Lung (tissue), 12 donors: ENCODE measurements around the gene EML3. TPM values are rescaled to one million over a fixed set of nuclear protein-coding genes. Genes with fewer than 3 reads are reported as not detected.
A peak's percentile ranks its signal among the peaks of the same experiment; 100 is the strongest.

ENCODE experiments used
- ATAC-seq: fragments of 200-7000 bp; cut with Tn5 transposase; one replicate; pipeline ENCODE4 v1.9.1; 2020; ENCODE audit warnings: moderate number of reproducible peaks; ENCODE audit not compliant: insufficient read depth, low FRiP score
- DNase-seq, 3 donors: peaks; one replicate each; pipeline ENCODE4 v3.0.0-alpha.2; 2013 to 2017
- H3K27ac ChIP-seq, 2 donors: one replicate each; pipeline ENCODE4 v1.5.1; 2013; ENCODE audit warnings: mild to moderate bottlenecking in 2 of 2, moderate library complexity in 2 of 2, control low read depth in 1 of 2, inconsistent platforms in 1 of 2, low read depth in 1 of 2, low read length in 1 of 2
- H3K27me3 ChIP-seq, 3 donors: one replicate each; pipeline ENCODE4 v1.5.1; 2013; ENCODE audit warnings: low read length in 2 of 3; ENCODE audit not compliant: control insufficient read depth in 3 of 3, insufficient read depth in 3 of 3
- H3K36me3 ChIP-seq, 4 donors: one replicate each; pipeline ENCODE4 v1.5.1; 2013; ENCODE audit warnings: low read length in 4 of 4, mild to moderate bottlenecking in 1 of 4, moderate library complexity in 1 of 4; ENCODE audit not compliant: control insufficient read depth in 4 of 4, insufficient read depth in 4 of 4
- H3K4me1 ChIP-seq, 5 donors: one replicate each; pipeline ENCODE4 v1.5.1; 2013; ENCODE audit warnings: low read length in 5 of 5, mild to moderate bottlenecking in 2 of 5, moderate library complexity in 1 of 5; ENCODE audit not compliant: control insufficient read depth in 5 of 5, insufficient read depth in 5 of 5
- H3K4me3 ChIP-seq: one replicate; pipeline ENCODE4 v1.5.1; 2013; ENCODE audit warnings: mild to moderate bottlenecking, control low read depth, moderate library complexity
- H3K9ac ChIP-seq, 2 donors: one replicate each; pipeline ENCODE4 v1.5.1; 2013; ENCODE audit warnings: low read length in 2 of 2, control low read depth in 1 of 2; ENCODE audit not compliant: insufficient read depth in 1 of 2
- H3K9me3 ChIP-seq, 4 donors: one replicate each; pipeline ENCODE4 v1.5.1; 2013; ENCODE audit warnings: low read length in 3 of 4, mild to moderate bottlenecking in 1 of 4, moderate library complexity in 1 of 4; ENCODE audit not compliant: control insufficient read depth in 4 of 4, insufficient read depth in 3 of 4
- CTCF ChIP-seq: IDR thresholded peaks from 2 replicates; pipeline ENCODE4 v1.5.1; 2012; ENCODE audit warnings: mild to moderate bottlenecking; ENCODE audit errors: control extremely low read depth, extremely low read depth
- WGBS, 2 donors: extraction: QIAGEN DNeasy Blood & Tissue Kit; methylation state at CpG; one replicate each; pipeline ENCODE4 v1.1.7; 2013; 5-methylcytosine and 5-hydroxymethylcytosine counted together
- polyA plus RNA-seq, 2 donors: library from polyadenylated mRNA; stranded (reverse); fragments of 200-250 nt; gene quantifications; one replicate each; pipeline ENCODE4 v1.2.1, GENCODE V29; 2013
- total RNA-seq, 2 donors: library from RNA; depleted of rRNA in 1 of 2; stranded (reverse); fragments of >200 nt in 1 of 2; gene quantifications; one replicate each; pipeline ENCODE4 v1.2.1, GENCODE V29; 2014 to 2021
- donor health status: control.
- donor health status: control.
- donor health status: Bipolar disorder and iron deficiency.
- donor health status: healthy.
- donor health status: DM: yes; HTN: yes; CAD: no.

The EML3 gene
- total and polyA plus RNA-seq, 4 donors: 29.1 to 95.4 (median 62.9) TPM

DNA sequence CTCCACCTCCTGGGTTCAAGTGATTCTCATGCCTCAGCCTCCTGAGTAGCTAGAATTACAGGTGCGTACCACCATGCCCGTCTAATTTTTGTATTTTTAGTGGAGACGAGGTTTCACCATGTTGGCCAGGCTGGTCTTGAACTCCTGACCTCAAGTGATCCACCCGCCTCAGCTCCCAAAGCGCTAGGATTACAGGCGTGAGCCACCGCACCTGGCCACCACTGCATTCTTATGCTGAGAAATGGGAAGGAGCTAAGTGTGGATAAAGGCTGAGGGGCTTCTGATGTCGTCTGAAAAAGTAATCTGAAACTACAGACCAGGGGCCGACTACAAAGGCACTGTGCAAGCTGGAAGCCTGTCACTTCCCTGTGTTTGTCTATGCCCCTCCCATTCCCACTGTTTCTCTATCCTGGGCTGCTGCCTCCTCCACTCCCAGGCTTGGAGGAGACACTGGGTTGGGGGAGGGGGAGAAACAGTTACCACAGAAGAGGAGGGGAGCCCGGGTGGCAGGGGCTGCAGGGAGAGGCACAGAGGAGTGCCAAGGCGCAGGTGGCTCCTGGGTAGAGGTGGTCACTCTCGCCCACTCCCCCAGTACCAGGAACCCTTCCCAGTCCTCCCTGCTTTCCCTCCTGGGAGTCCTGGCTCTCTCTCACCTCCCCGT is 8.0 kb downstream of the EML3 start:
- DNase-seq: no peak
- ATAC-seq: no peak
- Histone ChIP-seq H3K27me3 (no peaks in the 10 kb centered on the region), H3K9ac (no peak overlapping the region), H3K36me3 (peaks cover 0 to 41% (median 20%) of the 10 kb centered on the region in 4 donors), H3K9me3 (no peaks in the 10 kb centered on the region), H3K4me1 (peaks cover 6 to 26% (median 10%) of the 10 kb centered on the region in 5 donors), H3K4me3 (no peak overlapping the region), H3K27ac (no peak overlapping the region)
- WGBS, 2 donors: 90 to 91% methylated on average over 13 of the region's 13 CpGs
- no peak for TF ChIP-seq CTCF

- DNase-seq (no peak), ATAC-seq (no peak)
- Histone ChIP-seq H3K4me1 (peaks cover 8 to 33% (median 12%) of the 10 kb centered on the region in 5 donors), H3K9ac (no peak overlapping the region), H3K27me3 (no peaks in the 10 kb centered on the region), H3K27ac (no peak overlapping the region), H3K4me3 (no peak overlapping the region), H3K9me3 (no peaks in the 10 kb centered on the region), H3K36me3 (peaks cover 0 to 38% (median 20%) of the 10 kb centered on the region in 4 donors)
- 95 to 97% methylated on average over 8 of the region's 8 CpGs for WGBS, 2 donors
- TF ChIP-seq CTCF: no peak
Measured at GRCh38 chr11:62603776-62604299, 8.7 kb downstream of the EML3 start.

- Histone ChIP-seq H3K9me3 (no peaks in the 10 kb centered on the region), H3K36me3 (peaks cover 4 to 34% (median 21%) of the 10 kb centered on the region in 4 donors), H3K4me3 (no peak overlapping the region), H3K27me3 (no peaks in the 10 kb centered on the region), H3K27ac (peak overlapping the region in 1 of 2 donors; percentile 96), H3K4me1 (peaks cover 8 to 36% (median 12%) of the 10 kb centered on the region in 5 donors), H3K9ac (no peak overlapping the region)
- no peak for TF ChIP-seq CTCF
- 77 to 89% methylated on average over 13 of the region's 13 CpGs for WGBS, 2 donors
- ATAC-seq (no peak), DNase-seq (no peak)
Measured at GRCh38 chr11:62603072-62603408, 9.5 kb downstream of the EML3 start.
